Measurements from ENCODE around the gene KICS2.

DNA sequence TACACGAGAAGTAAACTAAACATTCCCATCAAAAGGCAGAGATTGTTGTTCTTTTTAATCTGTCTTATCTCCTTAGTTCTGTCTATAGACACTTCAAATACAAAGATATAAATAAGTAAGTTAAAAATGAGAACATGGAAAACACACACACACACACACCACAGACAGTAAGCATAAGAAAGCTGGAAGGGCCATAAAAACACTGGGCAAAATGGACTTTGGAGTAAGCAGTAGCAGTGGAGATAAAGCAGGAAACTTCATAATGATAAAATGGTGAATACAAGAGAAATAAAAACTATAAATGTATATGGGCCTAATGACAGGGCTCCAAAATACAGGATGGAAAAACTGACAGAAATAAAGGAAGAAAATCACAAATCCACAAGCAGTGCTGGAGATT, 32.6 kb downstream of the KICS2 start:
- no peak for TF ChIP-seq MAFK (conservative IDR thresholded peaks at IDR 0.05 in 1 of 2, IDR thresholded peaks at IDR 0.05 in 1 of 2; ENCODE audit: low read length in 2 of 2)
- TF ChIP-seq ZFP90 (CRISPR knock-in tag; IDR thresholded peaks at IDR 0.05; ENCODE audit: borderline replicate concordance), result no peak
- no peak for TF ChIP-seq ZNF34 (CRISPR knock-in tag; IDR thresholded peaks at IDR 0.05; ENCODE audit: borderline replicate concordance)
- TF ChIP-seq, protein P1, sequence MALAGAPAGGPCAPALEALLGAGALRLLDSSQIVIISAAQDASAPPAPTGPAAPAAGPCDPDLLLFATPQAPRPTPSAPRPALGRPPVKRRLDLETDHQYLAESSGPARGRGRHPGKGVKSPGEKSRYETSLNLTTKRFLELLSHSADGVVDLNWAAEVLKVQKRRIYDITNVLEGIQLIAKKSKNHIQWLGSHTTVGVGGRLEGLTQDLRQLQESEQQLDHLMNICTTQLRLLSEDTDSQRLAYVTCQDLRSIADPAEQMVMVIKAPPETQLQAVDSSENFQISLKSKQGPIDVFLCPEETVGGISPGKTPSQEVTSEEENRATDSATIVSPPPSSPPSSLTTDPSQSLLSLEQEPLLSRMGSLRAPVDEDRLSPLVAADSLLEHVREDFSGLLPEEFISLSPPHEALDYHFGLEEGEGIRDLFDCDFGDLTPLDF (CRISPR knock-in tag; IDR thresholded peaks at IDR 0.05), result no peak
- no peak for TF ChIP-seq HDAC2 (CRISPR knock-in tag; IDR thresholded peaks at IDR 0.05)
- TF ChIP-seq, protein P2, sequence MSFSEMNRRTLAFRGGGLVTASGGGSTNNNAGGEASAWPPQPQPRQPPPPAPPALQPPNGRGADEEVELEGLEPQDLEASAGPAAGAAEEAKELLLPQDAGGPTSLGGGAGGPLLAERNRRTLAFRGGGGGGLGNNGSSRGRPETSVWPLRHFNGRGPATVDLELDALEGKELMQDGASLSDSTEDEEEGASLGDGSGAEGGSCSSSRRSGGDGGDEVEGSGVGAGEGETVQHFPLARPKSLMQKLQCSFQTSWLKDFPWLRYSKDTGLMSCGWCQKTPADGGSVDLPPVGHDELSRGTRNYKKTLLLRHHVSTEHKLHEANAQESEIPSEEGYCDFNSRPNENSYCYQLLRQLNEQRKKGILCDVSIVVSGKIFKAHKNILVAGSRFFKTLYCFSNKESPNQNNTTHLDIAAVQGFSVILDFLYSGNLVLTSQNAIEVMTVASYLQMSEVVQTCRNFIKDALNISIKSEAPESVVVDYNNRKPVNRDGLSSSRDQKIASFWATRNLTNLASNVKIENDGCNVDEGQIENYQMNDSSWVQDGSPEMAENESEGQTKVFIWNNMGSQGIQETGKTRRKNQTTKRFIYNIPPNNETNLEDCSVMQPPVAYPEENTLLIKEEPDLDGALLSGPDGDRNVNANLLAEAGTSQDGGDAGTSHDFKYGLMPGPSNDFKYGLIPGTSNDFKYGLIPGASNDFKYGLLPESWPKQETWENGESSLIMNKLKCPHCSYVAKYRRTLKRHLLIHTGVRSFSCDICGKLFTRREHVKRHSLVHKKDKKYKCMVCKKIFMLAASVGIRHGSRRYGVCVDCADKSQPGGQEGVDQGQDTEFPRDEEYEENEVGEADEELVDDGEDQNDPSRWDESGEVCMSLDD (CRISPR knock-in tag; IDR thresholded peaks at IDR 0.05; ENCODE audit: borderline replicate concordance), result no peak
- TF ChIP-seq, protein P3, sequence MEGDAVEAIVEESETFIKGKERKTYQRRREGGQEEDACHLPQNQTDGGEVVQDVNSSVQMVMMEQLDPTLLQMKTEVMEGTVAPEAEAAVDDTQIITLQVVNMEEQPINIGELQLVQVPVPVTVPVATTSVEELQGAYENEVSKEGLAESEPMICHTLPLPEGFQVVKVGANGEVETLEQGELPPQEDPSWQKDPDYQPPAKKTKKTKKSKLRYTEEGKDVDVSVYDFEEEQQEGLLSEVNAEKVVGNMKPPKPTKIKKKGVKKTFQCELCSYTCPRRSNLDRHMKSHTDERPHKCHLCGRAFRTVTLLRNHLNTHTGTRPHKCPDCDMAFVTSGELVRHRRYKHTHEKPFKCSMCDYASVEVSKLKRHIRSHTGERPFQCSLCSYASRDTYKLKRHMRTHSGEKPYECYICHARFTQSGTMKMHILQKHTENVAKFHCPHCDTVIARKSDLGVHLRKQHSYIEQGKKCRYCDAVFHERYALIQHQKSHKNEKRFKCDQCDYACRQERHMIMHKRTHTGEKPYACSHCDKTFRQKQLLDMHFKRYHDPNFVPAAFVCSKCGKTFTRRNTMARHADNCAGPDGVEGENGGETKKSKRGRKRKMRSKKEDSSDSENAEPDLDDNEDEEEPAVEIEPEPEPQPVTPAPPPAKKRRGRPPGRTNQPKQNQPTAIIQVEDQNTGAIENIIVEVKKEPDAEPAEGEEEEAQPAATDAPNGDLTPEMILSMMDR (CRISPR knock-in tag; IDR thresholded peaks at IDR 0.05), result no peak
- no peak for TF ChIP-seq E2F5 (CRISPR knock-in tag; conservative IDR thresholded peaks at IDR 0.05)
- no peak for TF ChIP-seq ZNF33A (CRISPR knock-in tag; IDR thresholded peaks at IDR 0.05; ENCODE audit: borderline replicate concordance)
